GM12872 (cell line): ENCODE data around the gene GMDS.

Experiments
- CTCF ChIP-seq: IDR thresholded peaks from 3 replicates; pipeline ENCODE4 v1.5.1; 2011; ENCODE audit warnings: low read depth, mild to moderate bottlenecking, low read length, moderate library complexity; ENCODE audit not compliant: insufficient read depth

The GMDS gene

GRCh38 chr6:1586861-1587450, 658.4 kb downstream of the GMDS start:
- no peak for TF ChIP-seq CTCF

- TF ChIP-seq CTCF: no peak
Observed at GRCh38 chr6:1586256-1586655, 659.1 kb downstream of the GMDS start.

- no peak for TF ChIP-seq CTCF
Observed at GRCh38 chr6:1585669-1586049, 659.7 kb downstream of the GMDS start.

DNA sequence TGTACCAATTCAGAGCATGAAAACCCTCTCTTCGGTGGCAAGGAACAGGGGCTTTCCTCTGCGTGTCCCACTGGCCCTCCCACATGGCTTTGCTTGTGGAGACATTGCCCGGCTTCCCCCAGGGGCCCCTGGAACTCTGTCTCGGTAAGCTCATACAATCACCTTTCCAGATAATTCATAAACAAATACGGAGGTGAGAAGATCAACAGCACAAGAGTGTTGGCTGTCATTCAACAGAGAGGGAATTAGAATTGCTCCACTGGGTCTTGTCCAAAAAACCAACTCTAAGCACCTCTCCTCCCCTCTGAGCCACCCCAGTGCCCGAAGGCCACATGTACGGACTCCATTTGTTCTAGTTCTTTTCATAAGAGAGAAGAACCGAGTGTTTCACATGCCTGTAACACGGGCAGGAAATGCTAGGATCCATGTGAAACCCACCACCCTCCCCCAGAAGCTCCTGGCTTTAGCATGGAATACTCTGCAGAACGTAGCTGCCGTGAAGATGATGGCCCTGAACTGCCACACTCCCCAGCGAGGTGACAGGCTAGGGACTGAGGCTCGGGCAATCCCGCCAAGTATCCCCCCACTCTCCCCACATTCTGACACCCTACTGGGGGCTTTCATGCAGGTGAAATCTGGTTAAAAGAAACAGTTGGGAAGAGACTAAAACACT, 660.3 kb downstream of the GMDS start:
- no peak for TF ChIP-seq CTCF

- no peak for TF ChIP-seq CTCF
Observed at GRCh38 chr6:1584146-1584545, 661.3 kb downstream of the GMDS start.

DNA sequence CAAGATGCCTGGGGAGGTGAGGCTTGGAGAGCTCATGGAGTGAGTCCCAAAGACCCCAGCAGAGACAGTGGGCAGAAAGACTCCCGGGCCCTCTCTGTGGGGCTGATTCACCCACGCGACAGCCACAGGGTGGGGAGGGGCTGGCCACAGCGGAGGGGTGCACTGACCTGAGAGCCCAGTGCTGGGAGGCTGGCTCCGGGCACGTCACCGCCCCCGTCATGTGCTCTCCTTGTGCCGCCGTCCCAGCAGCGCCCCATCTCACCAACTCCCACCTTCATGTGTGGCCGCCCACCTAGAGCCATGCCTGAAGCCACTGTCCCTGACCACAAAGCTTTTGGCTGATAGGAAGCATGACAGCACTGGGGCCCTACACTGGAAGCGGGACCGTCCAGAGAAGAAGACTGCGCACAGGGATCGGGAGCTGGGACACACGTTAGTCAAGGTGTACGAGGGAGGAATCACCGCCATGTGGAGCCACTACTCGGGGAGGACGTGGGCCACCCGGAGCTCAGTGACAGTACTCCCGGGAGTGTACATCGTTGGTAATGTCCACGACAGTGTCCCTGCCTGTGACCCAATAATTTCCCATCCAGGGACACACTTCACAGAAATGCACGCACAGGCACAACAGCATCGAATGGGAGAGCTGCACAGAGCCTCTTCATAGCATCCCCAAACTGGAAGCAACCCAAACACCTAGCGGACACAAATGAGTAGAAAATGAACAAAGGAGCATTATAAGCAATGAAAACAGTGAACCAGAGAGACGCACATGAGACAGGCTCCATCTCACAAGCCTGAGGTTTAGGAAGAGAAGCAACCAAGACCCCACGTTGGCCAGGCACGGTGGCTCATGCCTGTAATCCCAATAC, 664.0 kb downstream of the GMDS start:
- TF ChIP-seq CTCF: no peak

- no peak for TF ChIP-seq CTCF
Observed at GRCh38 chr6:1580585-1580984, 664.8 kb downstream of the GMDS start.
